SK-N-SH treated with all-trans-retinoic acid at 6 μM for 48 hours (cell line): ENCODE data around the gene SBDS.
"Not testable (repeated sequence)": the region's sequence is repeated elsewhere in the genome, so short reads cannot be mapped to it uniquely, and the experiment has no call there.

Experiments
- ARNTL ChIP-seq: fragments of 450-650 bp; formaldehyde crosslinking; IDR thresholded peaks from 2 replicates; pipeline ENCODE4 v1.5.0; 2020; ENCODE audit warnings: low read depth, mild to moderate bottlenecking, moderate library complexity, borderline replicate concordance
- CSDC2 ChIP-seq: fragments of 250-450 bp; sonication (Bioruptor Pico); IDR thresholded peaks from 2 replicates; pipeline ENCODE4 v1.5.0; 2020; ENCODE audit warnings: mild to moderate bottlenecking, moderate library complexity
- CSRNP3 ChIP-seq: fragments of 250-450 bp; sonication (Bioruptor Pico); IDR thresholded peaks from 2 replicates; pipeline ENCODE4 v1.5.1; 2021; ENCODE audit warnings: mild to moderate bottlenecking, moderate library complexity
- GLIS3 ChIP-seq: fragments of 250-450 bp; sonication (Bioruptor Pico); IDR thresholded peaks from 2 replicates; pipeline ENCODE4 v1.5.0; 2020; ENCODE audit warnings: mild to moderate bottlenecking, moderate library complexity
- OSR1 ChIP-seq: fragments of 250-450 bp; sonication (Bioruptor Pico); IDR thresholded peaks from 2 replicates; pipeline ENCODE4 v1.8.0; 2022; ENCODE audit warnings: moderate library complexity, mild to moderate bottlenecking, inconsistent platforms
- SNAI2 ChIP-seq: fragments of 250-450 bp; sonication (Bioruptor Pico); IDR thresholded peaks from 2 replicates; pipeline ENCODE4 v1.5.0; 2020; ENCODE audit warnings: mild to moderate bottlenecking, moderate library complexity
- TCF4 ChIP-seq: fragments of 250-450 bp; sonication (Bioruptor Pico); IDR thresholded peaks from 2 replicates; pipeline ENCODE4 v1.8.0; 2021; ENCODE audit warnings: mild to moderate bottlenecking, moderate library complexity, borderline replicate concordance
- ZFP30 ChIP-seq: fragments of 450-650 bp; formaldehyde crosslinking; IDR thresholded peaks from 2 replicates; pipeline ENCODE4 v1.5.0; 2022; ENCODE audit warnings: mild to moderate bottlenecking, moderate library complexity
- TF ChIP-seq, protein P1 (sequence below): fragments of 250-450 bp; sonication (Bioruptor Pico); IDR thresholded peaks from 2 replicates; pipeline ENCODE4 v1.8.0; 2020; ENCODE audit warnings: mild to moderate bottlenecking, moderate library complexity, borderline replicate concordance
- TF ChIP-seq, protein P2 (sequence below): fragments of 250-450 bp; sonication (Bioruptor Pico); IDR thresholded peaks from 2 replicates; pipeline ENCODE4 v1.5.1; 2020; ENCODE audit warnings: low read depth, mild to moderate bottlenecking, moderate library complexity

- TF ChIP-seq, protein P1, sequence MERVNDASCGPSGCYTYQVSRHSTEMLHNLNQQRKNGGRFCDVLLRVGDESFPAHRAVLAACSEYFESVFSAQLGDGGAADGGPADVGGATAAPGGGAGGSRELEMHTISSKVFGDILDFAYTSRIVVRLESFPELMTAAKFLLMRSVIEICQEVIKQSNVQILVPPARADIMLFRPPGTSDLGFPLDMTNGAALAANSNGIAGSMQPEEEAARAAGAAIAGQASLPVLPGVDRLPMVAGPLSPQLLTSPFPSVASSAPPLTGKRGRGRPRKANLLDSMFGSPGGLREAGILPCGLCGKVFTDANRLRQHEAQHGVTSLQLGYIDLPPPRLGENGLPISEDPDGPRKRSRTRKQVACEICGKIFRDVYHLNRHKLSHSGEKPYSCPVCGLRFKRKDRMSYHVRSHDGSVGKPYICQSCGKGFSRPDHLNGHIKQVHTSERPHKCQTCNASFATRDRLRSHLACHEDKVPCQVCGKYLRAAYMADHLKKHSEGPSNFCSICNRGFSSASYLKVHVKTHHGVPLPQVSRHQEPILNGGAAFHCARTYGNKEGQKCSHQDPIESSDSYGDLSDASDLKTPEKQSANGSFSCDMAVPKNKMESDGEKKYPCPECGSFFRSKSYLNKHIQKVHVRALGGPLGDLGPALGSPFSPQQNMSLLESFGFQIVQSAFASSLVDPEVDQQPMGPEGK (CRISPR knock-in tag) = not testable (repeated sequence)
- not testable (repeated sequence) for TF ChIP-seq TCF4; ARNTL (CRISPR knock-in tag); SNAI2 (CRISPR knock-in tag); OSR1 (CRISPR knock-in tag); CSDC2; CSRNP3; GLIS3 (CRISPR knock-in tag); ZFP30
- TF ChIP-seq, protein P2, sequence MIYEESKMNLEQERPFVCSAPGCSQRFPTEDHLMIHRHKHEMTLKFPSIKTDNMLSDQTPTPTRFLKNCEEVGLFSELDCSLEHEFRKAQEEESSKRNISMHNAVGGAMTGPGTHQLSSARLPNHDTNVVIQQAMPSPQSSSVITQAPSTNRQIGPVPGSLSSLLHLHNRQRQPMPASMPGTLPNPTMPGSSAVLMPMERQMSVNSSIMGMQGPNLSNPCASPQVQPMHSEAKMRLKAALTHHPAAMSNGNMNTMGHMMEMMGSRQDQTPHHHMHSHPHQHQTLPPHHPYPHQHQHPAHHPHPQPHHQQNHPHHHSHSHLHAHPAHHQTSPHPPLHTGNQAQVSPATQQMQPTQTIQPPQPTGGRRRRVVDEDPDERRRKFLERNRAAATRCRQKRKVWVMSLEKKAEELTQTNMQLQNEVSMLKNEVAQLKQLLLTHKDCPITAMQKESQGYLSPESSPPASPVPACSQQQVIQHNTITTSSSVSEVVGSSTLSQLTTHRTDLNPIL (CRISPR knock-in tag) = not testable (repeated sequence)
These were observed 48.2 kb upstream of the SBDS start for GRCh38 chr7:67043559-67043930.
